GM21447 (cell line): ENCODE data around the gene UPK3BL1.
"Not testable (repeated sequence)": the region's sequence is repeated elsewhere in the genome, so short reads cannot be mapped to it uniquely, and the experiment has no call there.

Experiments
- ATAC-seq: cut with Tn5 transposase; IDR thresholded peaks from one replicate; pipeline ENCODE4 v1.9.1; 2021; ENCODE audit not compliant: unreplicated experiment

Gene UPK3BL1

GRCh38 chr7:102642691-102643090 is at the start of gene UPK3BL1:
TSS of gene UPK3BL1 (minus strand) at chr7:102642791. CDS start at chr7:102642741, 50 bp downstream.
- ATAC-seq, result not testable (repeated sequence)

DNA sequence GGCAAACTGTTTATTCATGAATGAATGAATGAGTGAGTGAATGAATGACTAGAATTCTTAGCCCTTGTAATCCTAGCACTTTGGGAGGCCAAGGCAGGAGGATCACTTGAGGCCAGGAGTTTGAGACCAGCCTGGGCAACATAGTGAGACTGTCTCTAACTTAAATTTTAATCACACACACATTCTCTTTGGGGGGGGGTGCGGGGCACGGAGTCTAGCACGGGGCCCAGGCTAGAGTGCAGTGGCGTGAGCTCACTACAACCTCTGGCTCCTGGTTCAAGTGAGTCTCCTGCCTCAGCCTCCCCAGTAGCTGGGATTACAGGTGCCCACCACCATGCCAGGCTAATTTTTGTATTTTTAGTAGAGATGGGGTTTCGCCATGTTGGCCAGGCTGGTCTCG is 48.0 kb upstream of the UPK3BL1 start:
- ATAC-seq, result not testable (repeated sequence)

DNA sequence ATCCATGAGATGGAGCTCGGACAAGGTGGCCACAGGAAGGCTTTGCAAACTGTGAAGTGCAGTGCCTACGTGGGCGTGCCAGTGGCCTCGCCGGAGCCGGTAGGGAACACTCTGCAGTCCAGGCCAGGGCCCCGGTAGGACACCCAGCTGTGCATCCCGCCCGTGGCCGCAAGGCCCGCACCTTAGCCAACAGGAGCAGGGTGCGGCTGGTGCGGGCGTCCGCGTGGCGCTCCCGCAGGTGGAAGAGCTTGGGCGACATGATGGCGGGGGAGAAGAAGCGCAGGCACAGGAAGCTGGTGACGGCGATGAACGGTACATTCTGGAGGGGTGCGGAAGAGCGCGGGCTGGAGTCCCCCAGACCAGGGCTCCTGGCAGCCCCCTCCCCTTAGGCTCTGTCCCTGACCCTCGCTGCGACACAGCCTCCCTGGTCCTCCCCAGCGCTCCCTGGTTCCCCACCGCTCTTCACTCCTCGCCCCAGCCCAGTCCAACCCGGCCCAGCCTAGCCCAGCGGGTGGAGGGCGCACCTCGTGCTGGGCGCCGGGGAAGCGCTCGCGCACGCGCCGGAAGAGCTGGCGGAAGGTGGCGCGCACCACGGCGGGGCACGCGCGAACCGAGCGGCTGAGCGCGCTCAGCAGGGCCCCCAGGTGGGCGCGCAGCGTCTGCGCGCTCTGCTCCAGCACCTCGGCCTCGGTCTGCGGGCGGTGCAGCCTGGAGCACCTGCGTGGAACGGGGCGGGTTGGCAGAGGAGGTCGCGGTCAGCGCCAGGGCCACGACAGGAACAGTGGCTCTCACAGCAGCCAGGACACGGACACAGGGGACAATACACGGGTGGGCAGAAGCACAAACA is 47.1 kb upstream of the UPK3BL1 start:
- ATAC-seq, result peak; percentile 36

DNA sequence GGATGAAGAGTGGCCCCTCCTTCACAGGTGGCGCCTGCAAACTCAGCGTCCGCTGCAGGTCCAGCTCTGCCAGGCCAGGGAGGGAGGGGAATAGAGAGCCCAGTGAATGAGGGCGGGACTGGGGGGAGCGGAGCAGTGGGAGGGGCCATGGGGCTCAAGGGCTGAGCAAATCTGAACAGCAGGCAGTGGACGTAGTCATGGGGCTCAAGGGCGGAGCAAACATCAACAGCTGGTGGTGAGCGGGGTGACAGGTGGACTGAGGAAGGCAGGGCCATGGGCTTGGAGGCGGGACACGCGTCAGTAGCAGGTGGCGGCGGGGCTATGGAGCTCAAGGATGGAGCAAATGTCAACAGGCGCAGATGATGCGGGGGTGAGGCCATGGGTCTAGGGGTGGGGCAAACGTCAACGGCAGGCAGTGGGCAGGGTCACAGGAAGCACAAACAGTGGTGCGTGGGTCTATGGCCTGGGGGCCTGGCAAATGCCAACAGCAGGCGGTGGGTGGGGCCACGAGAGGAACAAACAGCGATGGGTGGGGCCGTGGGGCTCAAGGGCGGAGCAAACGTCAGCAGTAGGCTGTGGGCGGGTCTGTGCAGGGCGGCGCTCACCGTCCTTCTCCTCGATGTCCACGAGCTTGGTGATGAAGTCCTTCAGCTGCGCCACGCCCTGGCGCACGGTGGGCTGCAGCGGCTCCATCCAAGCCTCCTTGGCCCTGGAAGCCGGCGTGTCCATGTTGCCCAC is 45.9 kb upstream of the UPK3BL1 start:
- ATAC-seq, result peak; percentile 84

- ATAC-seq, result not testable (repeated sequence)
These were observed 40.0 kb upstream of the UPK3BL1 start for GRCh38 chr7:102682560-102682959.

- ATAC-seq, result not testable (repeated sequence)
These were observed 38.2 kb upstream of the UPK3BL1 start for GRCh38 chr7:102680780-102681179.

- not testable (repeated sequence) for ATAC-seq
These were observed 33.0 kb upstream of the UPK3BL1 start for GRCh38 chr7:102675545-102675944.

- not testable (repeated sequence) for ATAC-seq
These were observed 31.0 kb upstream of the UPK3BL1 start for GRCh38 chr7:102673447-102674067.

- ATAC-seq, result peak; percentile 35
These were observed 29.3 kb upstream of the UPK3BL1 start for GRCh38 chr7:102671956-102672307.

- ATAC-seq, result peak; percentile 54
These were observed 28.8 kb upstream of the UPK3BL1 start, which contains the start of gene POLR2J2 for GRCh38 chr7:102671166-102671955. TSS of gene POLR2J2 (minus strand) at chr7:102671663. CDS start at chr7:102671601, 62 bp downstream.

- not testable (repeated sequence) for ATAC-seq
These were observed 24.9 kb upstream of the UPK3BL1 start for GRCh38 chr7:102667523-102667922.

DNA sequence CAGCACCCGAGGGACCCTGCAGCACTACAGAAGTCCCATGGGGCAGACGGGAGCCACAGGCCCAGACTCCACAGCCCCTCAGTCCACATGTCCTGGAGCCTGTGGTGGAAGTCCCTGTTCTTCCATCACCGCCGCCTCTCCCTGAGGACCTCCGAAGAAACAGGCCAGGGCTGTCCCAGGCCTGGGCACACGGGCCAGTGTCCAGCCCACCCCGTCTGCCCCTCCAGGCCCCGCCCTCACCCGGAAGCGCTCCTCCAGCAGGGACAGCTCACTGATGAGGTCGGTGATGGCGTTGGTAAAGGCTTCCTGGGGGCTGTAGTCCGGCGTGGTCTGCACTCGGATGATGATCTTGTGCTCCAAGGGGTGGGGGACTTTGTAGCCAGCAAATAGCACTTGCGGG is 24.3 kb upstream of the UPK3BL1 start:
- not testable (repeated sequence) for ATAC-seq

DNA sequence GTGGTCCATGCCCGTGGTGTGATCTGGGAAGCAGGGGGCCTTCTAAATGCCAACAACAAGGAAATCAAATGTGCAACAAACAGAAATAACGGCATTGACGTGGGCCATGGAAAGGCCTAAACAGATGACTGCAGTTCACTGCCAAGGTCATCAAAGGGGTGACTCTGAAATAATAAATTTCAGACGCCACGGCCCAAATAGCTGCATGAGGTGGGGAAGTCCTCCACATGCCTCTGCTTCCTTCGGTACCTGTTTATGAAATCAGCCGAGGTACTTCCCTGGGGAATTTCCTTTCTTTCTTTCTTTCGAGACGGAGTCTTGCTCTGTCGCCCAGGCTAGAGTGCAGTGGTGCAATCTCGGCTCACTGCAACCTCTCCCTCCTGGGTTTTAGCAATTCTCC is 22.2 kb upstream of the UPK3BL1 start:
- not testable (repeated sequence) for ATAC-seq

DNA sequence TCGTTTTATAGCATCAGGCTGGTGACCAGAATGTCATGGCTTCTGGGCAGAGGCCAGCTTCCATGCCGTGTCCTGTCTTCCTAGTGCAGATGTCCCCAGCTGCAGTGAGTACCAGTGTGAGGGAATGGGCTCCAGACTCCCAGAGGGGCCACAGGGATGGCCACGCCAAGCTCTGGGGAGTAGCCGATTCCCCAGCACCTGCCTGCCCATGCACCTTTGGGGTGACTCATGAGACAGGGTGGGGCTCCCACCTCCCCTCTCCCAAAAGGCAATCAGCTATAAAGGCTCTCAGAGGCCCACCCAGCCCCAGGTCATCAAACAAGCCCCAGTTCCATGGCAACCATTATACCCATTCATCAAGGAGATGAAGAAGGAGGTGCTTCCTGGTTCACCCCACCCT is 7.3 kb upstream of the UPK3BL1 start, which contains the start of gene SPDYE2B:
Gene SPDYE2B (plus strand): TSS at position 396 of the 400 bp plus-strand sequence. CDS start 2,030 bp downstream, outside the sequence.
- not testable (repeated sequence) for ATAC-seq

- ATAC-seq, result not testable (repeated sequence)
These were observed 5.2 kb upstream of the UPK3BL1 start for GRCh38 chr7:102647813-102648212.

- ATAC-seq, result not testable (repeated sequence)
These were observed 813 bp upstream of the UPK3BL1 start for GRCh38 chr7:102643404-102643803.

GRCh38 chr7:102638848-102639247 is 3.7 kb downstream of the UPK3BL1 start:
- not testable (repeated sequence) for ATAC-seq

DNA sequence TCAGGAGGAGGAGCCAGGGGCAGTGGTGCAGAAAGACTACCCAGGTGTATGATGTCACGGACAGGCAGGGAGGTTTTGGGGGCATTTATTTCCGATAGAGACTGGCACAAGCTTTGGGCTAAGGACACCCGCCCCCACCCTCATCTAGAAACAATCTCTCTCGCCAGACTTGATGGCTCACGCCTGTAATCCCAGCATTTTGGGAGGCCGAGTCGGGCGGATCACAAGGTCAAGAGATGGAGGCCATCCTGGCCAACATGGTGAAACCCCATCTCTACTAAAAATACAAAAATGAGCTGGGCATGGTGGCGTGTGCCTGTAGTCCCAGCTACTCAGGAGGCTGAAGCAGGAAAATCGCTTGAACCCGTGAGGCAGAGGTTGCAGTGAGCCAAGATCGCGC is 5.6 kb downstream of the UPK3BL1 start:
- not testable (repeated sequence) for ATAC-seq

DNA sequence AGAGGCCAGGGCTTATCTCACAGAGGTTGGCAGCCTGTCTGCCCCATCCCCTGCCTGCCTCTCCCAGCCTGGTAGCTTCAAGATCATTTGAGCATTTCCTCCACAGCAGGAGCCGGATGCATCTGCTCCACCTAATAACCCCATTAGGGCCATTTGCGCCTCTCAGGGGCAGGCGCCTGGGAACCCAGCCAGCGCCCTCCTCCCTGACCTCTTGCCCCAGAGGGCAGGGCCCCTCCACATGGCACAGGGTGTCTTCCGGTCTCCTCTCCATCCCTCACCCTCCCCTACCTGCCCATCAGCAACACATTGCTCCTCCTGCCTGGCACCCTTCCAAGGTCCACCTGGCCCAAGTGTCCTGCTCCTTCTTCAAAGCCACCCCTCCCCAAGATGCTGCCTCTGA is 7.2 kb downstream of the UPK3BL1 start:
- ATAC-seq, result not testable (repeated sequence)

GRCh38 chr7:102634299-102634698 is 8.3 kb downstream of the UPK3BL1 start:
- not testable (repeated sequence) for ATAC-seq
